Measurements from ENCODE around the gene FHIT.

DNA sequence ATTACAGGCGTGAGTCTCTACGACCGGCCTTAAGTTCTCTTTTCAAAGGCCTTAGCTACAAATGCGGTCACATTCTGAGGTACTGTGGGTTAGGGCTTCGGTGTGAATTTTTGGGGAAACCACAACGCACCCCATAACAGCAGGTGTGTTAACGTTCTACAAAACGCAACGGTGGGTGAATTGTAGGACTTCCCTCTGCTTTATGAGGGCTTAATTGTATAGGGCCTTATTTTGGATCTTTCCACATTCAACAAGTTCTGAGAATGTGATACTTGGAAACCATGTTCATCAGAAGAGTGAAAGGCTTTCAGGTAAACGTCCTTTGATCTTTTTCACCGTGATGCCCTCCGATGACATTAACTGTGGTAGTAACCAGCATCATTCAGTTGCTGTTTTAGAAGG, 1202.8 kb downstream of the FHIT start:
- no peak for TF ChIP-seq EZH2 (IDR thresholded peaks at IDR 0.05; ENCODE audit: insufficient read depth, poor library complexity, severe bottlenecking)
- TF ChIP-seq EZH2phosphoT487 (IDR thresholded peaks at IDR 0.05; ENCODE audit: insufficient read depth, low read depth): no peak

Data from GM23248 (cell line).